CD4-positive, alpha-beta T cell treated with Interleukin-4 for 1 hour (primary cell): ENCODE data around the gene PHPT1.

Source experiments
- DNase-seq, 2 donors: peaks; one replicate each; pipeline ENCODE4 v3.0.0-alpha.2; 2020 to 2022

The PHPT1 gene

GRCh38 chr9:136890661-136891060 is 41.5 kb downstream of the PHPT1 start:
- DNase-seq = no peak

DNA sequence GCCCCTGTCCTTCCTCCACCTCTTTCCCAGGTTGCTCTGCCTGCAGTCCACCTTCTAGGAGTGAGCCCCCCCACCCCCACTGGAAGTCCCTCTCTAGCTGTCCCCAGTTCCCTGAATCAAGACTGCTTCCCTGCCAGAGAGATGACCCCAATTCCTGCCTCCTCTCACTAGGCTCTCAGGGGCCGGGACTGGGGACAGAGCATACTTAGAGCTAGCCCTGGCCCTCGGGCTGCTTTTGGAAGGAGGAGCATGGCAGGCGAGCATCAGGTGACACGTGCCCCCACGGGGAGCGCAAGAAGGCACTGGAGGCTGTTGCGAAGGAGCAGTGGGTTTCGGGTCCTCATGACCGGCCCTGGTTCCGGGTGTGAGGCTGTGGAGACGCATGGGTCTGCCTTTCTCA is 46.8 kb downstream of the PHPT1 start:
- no peak for DNase-seq

- DNase-seq = no peak
Observed at GRCh38 chr9:136898483-136899100, 49.4 kb downstream of the PHPT1 start.

DNA sequence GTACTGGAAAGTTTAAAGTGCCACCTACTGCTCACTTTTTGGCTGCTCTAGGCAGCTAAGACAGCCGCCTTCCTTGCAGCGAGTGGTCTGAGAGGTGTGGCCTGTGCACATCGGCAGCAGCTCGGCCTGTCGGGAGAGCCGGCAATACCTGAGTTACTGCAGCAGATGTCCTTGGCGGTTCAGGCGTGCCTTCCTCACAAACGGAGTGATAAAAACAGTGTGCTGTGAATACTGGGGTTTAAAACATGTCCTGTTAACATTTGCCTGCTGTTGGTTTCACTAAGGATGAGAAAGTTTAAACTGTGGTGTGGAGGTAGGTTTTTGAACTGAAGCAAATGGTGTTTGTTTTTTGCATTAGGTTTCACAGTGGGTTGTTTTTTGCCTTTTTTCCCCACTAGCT is 50.0 kb downstream of the PHPT1 start:
- peak in 1 of 2 donors; percentile 20 for DNase-seq

DNA sequence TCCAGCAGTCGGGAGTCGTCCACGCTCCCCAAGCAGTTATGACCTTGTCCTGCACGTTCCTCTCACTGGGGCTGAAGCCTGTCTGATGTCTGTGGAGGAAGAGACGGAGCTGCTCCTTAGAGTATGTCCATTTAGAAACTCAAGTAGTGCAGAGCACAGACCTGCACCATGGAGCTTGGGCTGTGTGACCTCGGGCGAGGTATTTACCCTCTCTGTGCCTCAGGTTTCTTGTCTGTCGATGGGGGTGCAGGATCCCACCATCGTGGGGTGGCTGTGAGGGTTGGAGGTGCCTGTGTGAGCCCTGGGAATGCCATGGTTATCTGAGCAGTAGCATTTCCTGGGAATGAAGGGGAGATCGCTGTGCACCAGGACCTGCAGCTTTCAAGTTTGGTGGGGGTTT is 51.3 kb downstream of the PHPT1 start:
- no peak for DNase-seq
